Endometrium (tissue), 2 donors: ENCODE measurements around the gene CCDC117.

Experiments used
- FAIRE-seq: peaks from 2 replicates; lab custom pipeline; 2012; peaks lifted over from hg19 to GRCh38; lab: Jason Lieb, UNC
- donor health status: control.
- donor health status: control.

CCDC117 gene

GRCh38 chr22:28769394-28770085 is 3.0 kb upstream of the CCDC117 start:
- no peak for FAIRE-seq

DNA sequence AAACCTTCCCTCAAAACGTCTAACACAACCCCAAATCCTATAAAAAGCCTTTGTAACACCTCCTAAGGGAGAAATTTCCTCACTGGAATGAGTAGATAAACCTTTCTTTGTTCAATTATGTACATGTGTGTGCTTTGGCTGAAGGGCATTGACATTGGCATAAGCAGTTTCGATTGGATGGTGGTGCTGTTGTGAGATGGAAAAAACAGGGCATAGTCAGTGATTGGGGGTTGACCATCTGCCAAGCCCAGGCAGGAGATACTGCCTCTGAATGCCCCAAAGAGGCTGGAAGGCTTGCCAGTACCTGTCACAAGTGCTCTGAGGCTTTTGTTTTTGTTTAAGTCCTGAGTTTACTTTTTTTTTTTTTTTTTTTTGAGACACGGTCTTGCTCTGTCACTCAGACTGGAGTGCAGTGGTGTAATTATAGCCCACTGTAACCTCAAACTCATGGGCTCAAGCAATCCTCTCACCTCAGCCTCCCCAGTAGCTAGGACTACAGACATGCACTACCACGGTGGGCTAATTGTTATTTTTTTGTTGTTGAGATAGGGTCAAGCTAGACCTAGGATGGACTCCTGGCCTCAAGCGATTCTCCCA is 1.2 kb upstream of the CCDC117 start:
- FAIRE-seq, result no peak

DNA sequence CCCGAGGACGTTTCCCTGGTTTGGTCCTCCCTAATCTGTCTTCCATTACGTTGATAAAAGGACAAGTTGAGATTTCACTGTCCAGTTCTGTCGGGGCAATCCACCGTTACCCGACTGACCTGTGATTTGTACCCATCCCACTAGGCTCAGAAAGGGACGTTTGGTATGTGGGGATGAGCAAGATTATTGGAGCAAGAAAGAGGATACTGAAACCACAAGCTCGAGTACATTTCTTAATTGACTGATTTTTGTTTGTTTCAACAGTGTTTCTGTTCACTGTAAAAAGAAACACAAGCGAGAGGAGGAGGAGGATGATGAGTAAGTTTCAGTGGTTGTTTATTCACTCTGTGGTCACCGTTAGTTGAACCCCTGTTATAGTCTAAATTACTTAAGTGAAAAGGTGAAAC is 969 bp downstream of the CCDC117 start:
- FAIRE-seq, result no peak

DNA sequence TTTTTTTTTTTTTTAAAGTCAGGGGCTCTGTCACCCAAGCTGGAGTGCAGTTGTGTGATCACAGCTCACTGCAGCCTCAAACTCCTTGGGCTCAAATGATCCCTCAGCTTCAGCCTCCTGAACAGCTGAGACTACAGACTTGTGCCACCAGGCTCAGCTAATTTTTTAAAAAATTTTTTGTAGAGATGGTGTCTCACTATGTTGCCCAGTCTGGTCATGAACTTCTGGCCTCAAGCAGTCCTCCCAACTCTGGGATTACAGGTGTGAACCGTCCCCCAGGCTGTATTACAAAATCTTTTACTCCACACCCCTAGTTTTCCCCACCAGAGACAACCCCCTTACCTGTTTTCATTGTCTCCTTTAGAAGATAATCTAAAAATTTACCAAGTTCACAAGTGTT is 1.9 kb downstream of the CCDC117 start:
- no peak for FAIRE-seq

DNA sequence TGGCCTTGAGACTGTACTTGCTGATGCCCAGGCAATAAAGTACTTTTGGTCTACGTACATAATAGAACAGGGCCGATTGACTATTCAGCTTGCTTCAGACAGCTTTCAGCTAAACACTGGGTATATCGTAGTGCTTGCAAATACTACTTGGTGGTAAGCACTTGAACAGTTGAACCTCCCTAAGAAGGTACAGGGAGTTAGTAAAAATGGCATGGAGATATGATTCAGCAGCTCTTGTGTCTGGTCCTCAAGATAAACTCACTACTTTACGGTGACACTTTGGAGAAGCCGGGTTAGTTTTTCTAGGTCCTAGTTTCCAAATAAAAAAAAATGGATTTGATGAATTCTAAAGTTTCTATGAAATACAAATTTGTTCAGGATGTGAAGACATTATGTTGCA is 7.3 kb downstream of the CCDC117 start:
- FAIRE-seq, result no peak

DNA sequence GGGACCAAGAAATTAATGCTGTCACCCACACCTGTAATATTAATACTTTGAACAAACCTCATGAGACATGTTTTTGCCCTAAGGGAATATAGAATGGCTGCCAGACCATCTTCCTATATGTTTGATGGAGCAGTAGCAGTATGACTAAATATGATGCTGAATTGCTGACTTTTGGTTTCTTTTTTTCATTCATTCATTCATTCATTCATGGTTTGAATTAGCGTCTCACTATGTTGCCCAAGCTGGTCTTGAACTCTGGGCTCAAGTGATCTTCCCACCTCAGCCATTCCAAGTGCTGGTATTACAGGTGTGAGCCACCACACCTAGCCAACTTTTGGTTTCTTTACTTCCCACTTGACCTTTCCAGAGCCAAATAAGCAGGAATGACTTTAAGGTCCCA is 7.8 kb downstream of the CCDC117 start:
- FAIRE-seq, result no peak

GRCh38 chr22:28783786-28784671 is 11.5 kb downstream of the CCDC117 start:
- no peak for FAIRE-seq

GRCh38 chr22:28788601-28789000 is 16.1 kb downstream of the CCDC117 start:
- no peak for FAIRE-seq

- no peak for FAIRE-seq
Measured at GRCh38 chr22:28791124-28791523, 18.6 kb downstream of the CCDC117 start.

- FAIRE-seq, result no peak
Measured at GRCh38 chr22:28791841-28792490, 19.5 kb downstream of the CCDC117 start.

DNA sequence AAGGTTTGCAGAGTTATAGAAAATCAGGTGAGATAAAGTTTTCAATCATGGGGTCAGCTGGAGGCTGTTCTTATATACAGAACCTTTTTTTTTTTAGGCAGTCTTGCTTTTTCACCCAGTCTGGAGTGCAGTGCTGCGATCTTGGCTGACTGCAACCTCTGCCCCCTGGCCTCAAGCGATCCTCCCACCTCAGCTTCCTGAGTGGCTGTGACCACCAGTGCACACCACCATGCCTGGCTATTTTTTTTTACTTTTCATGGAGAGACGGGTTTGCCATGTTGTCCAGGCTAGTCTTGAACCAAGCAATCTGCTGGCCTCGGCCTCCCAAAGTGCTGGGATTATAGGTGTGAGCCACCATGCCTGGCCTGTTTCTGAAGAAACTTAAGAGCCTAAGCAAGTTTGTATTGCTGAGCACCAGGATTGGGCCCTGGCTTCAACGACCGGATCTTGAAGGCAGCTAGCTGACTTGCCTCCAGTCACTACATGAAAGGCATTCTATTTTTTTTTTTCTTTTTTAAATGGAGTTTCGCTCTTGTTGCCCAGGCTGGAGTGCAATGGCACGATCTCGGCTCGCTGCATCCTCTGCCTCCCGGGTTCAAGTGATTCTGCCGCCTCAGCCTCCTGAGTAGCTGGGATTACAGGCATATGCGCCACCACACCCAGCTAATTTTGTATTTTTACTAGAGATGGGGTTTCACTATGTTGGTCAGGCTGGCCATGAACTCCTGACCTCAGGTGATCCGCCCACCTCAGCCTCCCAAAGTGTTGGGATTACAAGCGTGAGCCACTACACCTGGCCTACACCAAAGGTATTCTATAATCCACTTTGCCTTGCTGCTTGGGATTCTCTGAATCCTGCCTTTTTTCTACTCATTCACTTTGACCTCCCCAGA is 20.2 kb downstream of the CCDC117 start:
- FAIRE-seq, result no peak

GRCh38 chr22:28793976-28794584 is 21.6 kb downstream of the CCDC117 start:
- no peak for FAIRE-seq

GRCh38 chr22:28795071-28795693 is 22.7 kb downstream of the CCDC117 start:
- FAIRE-seq, result no peak

DNA sequence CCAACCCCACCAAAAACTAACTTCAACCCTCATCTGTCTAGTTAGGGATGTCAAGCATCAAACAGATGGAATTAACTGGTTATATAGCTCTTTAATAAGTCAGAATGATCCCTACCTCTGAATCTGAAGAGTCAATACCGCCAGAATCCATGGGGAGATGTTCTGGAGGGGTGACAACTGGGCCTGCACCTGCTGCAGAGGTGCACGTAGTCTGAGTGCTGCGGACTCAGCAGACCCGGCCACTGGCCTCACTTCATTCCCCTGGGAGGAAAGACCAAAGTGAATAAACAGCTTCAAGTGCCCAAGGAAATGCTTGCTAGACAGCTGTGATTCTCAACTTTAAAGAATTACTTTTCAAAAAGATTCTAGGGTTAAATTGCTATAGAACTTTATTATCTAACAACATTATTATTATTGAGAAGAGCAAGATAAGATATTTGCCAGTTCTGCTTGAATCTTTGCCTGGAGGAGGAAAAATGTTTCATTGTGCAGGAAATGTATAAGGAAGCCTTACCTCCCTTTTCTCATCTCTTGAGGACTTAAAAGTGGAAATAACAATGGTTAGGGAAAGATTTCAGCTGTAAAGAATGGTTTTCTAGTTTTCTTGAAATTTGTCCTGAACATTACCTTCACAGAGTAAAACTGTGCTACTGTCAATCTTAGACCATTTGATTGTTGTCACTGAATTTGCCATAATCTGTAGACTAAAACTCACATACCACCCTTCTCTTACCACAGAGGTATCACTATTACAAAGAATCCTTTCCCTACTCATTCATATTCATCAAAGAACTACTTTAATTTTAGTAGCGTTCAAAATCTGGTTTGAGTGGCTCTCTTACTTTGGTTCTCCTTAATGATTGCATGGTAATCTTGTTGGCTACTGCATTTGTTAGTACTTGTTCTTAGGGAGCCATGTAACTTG is 23.7 kb downstream of the CCDC117 start:
- no peak for FAIRE-seq

DNA sequence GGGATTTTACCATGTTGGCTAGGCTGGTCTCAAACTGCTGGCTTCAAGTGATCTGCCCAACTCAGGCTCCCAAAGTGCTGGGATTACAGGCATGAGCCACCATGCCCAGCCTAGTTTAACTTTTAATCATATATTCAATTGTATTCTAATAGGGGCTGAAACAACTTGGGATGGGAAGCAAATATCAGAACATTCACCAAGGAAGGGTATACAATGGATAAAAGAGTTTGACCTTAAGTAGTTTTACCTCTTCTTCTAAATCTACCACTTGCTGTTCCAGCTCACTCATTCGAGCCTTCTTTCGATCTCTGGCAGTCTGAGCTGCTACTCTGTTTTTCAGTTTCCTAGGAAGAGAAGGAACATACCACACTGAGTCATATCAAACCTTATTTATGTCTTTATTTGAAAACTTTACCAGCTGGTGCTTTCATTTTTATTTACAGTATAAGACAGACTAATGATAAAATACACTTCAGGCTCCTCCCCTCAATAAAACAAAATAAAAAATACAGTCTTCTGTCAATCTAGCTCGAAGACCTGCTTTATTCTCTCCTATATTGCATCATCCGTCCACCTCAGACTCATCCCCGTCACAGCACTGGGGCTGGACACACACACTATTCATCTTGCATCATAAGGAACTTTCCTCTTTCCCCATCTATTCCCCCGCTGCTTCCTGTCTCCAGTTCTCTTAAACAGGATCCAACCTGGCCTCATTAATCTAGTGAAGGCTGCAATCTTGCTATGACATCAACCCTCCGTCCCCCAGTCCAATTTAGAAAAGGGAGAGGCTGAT is 26.5 kb downstream of the CCDC117 start:
- FAIRE-seq, result no peak

DNA sequence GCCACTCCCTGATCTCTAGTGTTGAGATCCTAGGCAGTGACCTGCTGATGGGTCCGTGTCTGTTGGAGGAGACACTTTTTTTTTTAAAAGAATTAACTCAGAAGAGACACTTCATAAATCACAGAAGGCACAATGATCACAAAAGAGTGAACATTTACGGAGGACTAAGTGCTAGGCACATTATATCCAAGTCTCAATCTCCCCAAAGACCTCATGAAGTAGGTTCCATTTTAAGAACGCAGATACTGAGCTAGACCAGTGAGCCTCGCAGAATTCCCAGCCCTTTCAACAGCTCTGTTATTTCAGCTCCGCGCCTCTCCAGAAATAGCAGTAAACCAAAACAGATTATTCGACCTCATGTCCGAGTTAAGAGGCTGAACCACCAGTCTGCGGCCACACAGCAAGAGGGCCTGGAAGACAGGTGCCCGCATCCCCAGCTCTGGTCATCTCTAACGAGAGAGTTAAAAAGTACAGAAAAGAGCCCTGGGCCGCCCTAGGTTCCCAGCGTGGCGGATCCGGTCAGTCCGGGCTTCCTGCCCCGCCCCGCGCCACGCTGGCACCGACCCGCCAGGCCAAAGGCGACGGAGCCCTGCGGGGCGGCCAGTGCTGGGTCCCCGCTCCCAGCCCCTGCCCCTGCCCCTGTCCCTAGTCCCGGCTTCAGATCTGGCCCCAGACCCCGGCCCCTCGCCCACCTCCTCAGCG is 27.3 kb downstream of the CCDC117 start:
- no peak for FAIRE-seq

DNA sequence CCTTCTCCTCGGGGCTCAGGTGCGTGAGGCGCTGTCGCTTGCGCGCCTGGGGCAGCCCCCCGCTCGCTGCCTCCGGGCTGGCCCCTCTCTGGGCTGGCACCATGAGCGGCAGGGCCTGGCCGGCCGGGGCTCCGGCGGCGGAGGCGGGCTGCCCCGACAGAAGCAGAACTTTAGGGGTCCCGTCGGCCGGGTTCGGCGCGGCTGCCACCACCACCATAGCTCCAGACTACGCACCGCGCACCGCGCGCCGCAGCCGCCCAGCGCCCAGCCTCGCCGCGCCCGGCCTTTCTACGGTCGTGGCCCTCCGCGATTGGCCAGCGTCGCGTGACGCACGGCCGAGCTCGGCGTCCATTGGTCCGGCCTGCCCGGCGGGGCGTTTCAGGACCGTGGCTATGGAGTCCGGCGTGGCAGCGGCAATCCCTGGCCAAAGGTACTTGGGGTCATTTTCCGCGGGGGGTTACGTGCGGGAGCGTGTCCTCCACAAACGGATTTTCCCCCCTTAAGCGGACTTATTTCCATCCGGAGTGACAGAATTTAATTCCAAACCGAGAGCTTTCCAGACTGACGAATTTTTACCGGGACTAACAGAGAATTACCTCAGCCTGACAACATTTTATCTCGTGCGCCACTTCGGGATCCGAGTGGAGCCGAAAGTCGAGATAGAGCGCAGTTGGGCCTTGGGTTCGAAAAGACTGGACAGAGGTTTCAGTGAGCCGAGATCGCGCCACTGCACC is 28.0 kb downstream of the CCDC117 start, which contains the start of gene XBP1:
Gene XBP1 (minus strand): TSS at position 262 of the 734 bp plus-strand sequence.
- FAIRE-seq, result no peak
